Kidney epithelial cell (primary cell): Measurements from ENCODE around the gene RNF157. TPM values are rescaled to one million over a fixed set of nuclear protein-coding genes. Genes with fewer than 3 reads are reported as not detected.
"Not testable (repeated sequence)": the region's sequence is repeated elsewhere in the genome, so short reads cannot be mapped to it uniquely, and the experiment has no call there.

ENCODE experiments used
- DNase-seq: peaks from one replicate; pipeline ENCODE4 v3.0.0-alpha.2; 2010; ENCODE audit warnings: low read depth
- H3K27me3 ChIP-seq: 2 replicates; pipeline ENCODE4 v1.6.0; 2011; ENCODE audit warnings: low read length; ENCODE audit not compliant: control insufficient read depth, insufficient read depth
- H3K36me3 ChIP-seq: 2 replicates; pipeline ENCODE4 v1.5.1; 2011; ENCODE audit warnings: low read length; ENCODE audit not compliant: control insufficient read depth, insufficient read depth
- H3K4me3 ChIP-seq: 2 replicates; pipeline ENCODE4 v1.5.1; 2011; ENCODE audit warnings: low read depth, mild to moderate bottlenecking, control low read depth, low read length
- CTCF ChIP-seq: IDR thresholded peaks from 2 replicates; pipeline ENCODE4 v1.5.1; 2011; ENCODE audit warnings: mild to moderate bottlenecking, moderate library complexity, low read length, control low read depth, inconsistent platforms; ENCODE audit not compliant: insufficient read depth, poor library complexity, severe bottlenecking
- total RNA-seq: library from RNA; depleted of rRNA; stranded (reverse); fragments of >200 nt; gene quantifications from 2 replicates; pipeline ENCODE4 v1.2.3, GENCODE V29; 2015

Gene RNF157
- total RNA-seq, 1 donor from 2014 or later = 6.0 TPM

GRCh38 chr17:76262732-76263344 lies 22.5 kb upstream of the RNF157 start:
- TF ChIP-seq CTCF = no peak
- no peak for DNase-seq
- no peaks in the 10 kb centered on the region for H3K27me3 ChIP-seq
- H3K4me3 ChIP-seq = no peak overlapping the region
- H3K36me3 ChIP-seq = no peaks in the 10 kb centered on the region

- DNase-seq = no peak
Measured at GRCh38 chr17:76261421-76262215, 21.3 kb upstream of the RNF157 start.

GRCh38 chr17:76260669-76261068 lies 20.4 kb upstream of the RNF157 start:
- no peak for TF ChIP-seq CTCF
- Histone ChIP-seq H3K27me3 (no peaks in the 10 kb centered on the region), H3K4me3 (no peak overlapping the region), H3K36me3 (no peaks in the 10 kb centered on the region)
- no peak for DNase-seq

More at GRCh38 chr17:76261421-76262215, 21.3 kb upstream of the RNF157 start:
- no peak overlapping the region for H3K4me3 ChIP-seq
- no peaks in the 10 kb centered on the region for H3K27me3 ChIP-seq
- no peaks in the 10 kb centered on the region for H3K36me3 ChIP-seq
- TF ChIP-seq CTCF = no peak

- no peak for TF ChIP-seq CTCF
- Histone ChIP-seq H3K4me3 (no peak overlapping the region), H3K36me3 (no peaks in the 10 kb centered on the region), H3K27me3 (no peaks in the 10 kb centered on the region)
- DNase-seq = no peak
Measured at GRCh38 chr17:76260220-76260619, 19.9 kb upstream of the RNF157 start.

- H3K27me3 ChIP-seq, H3K36me3 ChIP-seq, DNase-seq, H3K4me3 ChIP-seq: not testable (repeated sequence)
Measured at GRCh38 chr17:76256430-76257050, 16.2 kb upstream of the RNF157 start.

GRCh38 chr17:76255801-76256429 lies 15.6 kb upstream of the RNF157 start:
- TF ChIP-seq CTCF = no peak
- Histone ChIP-seq H3K4me3 (no peak overlapping the region), H3K27me3 (no peaks in the 10 kb centered on the region)

More at GRCh38 chr17:76255801-76256429, 15.6 kb upstream of the RNF157 start:
- DNase-seq = no peak
- no peaks in the 10 kb centered on the region for H3K36me3 ChIP-seq
